ENCODE measurements around the gene TJP3. TPM values are rescaled to one million over a fixed set of nuclear protein-coding genes. Genes with fewer than 3 reads are reported as not detected.

Gene TJP3
- polyA plus RNA-seq, 2 donors, result 44.5 to 118 TPM

Other genes starting within 250 kb of the TJP3 start
- gene SMIM24, start 227.9 kb upstream of the TJP3 start, polyA plus RNA-seq, result under 1 TPM; 0.02 to 0.29 TPM
- gene SMIM44, start 224.9 kb upstream of the TJP3 start, polyA plus RNA-seq, result not detected
- gene DOHH, start 207.7 kb upstream of the TJP3 start, polyA plus RNA-seq, result 10 to 100 TPM; 14.9 to 16.7 TPM
- 10 to 100 TPM; 23.0 to 28.0 TPM for gene FZR1, start 202.1 kb upstream of the TJP3 start, polyA plus RNA-seq
- gene TEKTIP1, start 169.2 kb upstream of the TJP3 start, polyA plus RNA-seq, result under 1 TPM; 0.08 to 0.41 TPM
- gene MFSD12, start 150.8 kb upstream of the TJP3 start, polyA plus RNA-seq, result 10 to 100 TPM; 26.8 to 27.5 TPM
- 10 to 100 TPM; 62.1 to 68.4 TPM for gene HMG20B, start 135.4 kb upstream of the TJP3 start, polyA plus RNA-seq
- gene GIPC3, start 122.9 kb upstream of the TJP3 start, polyA plus RNA-seq, result under 1 TPM; 0.53 to 0.57 TPM
- under 1 TPM; 0.59 to 0.64 TPM for gene TBXA2R, start 101.5 kb upstream of the TJP3 start, polyA plus RNA-seq
- gene CACTIN, start 81.6 kb upstream of the TJP3 start, polyA plus RNA-seq, result 10 to 100 TPM; 12.4 to 19.3 TPM
- 10 to 100 TPM; 10.4 to 18.1 TPM for gene PIP5K1C, start 7.9 kb upstream of the TJP3 start, polyA plus RNA-seq
- 10 to 100 TPM; 12.1 to 16.3 TPM for gene APBA3, start 53.3 kb downstream of the TJP3 start, polyA plus RNA-seq
- gene MRPL54, start 54.3 kb downstream of the TJP3 start, polyA plus RNA-seq, result 10 to 100 TPM; 80.0 to 83.8 TPM
- gene RAX2, start 63.8 kb downstream of the TJP3 start, polyA plus RNA-seq, result not detected
- gene MATK, start 78.0 kb downstream of the TJP3 start, polyA plus RNA-seq, result 1 to 10 TPM; 2.4 to 2.6 TPM
- under 1 TPM in 1 of 2 donors, not detected in 1; 0.02 TPM for gene ZFR2, start 160.7 kb downstream of the TJP3 start, polyA plus RNA-seq
- gene ATCAY, start 172.3 kb downstream of the TJP3 start, polyA plus RNA-seq, result not detected
- under 1 TPM; 0.20 to 0.31 TPM for gene NMRK2, start 224.7 kb downstream of the TJP3 start, polyA plus RNA-seq

All from esophagus (tissue), 2 donors.